Spleen (tissue), 11 donors: ENCODE measurements around the gene STK36. TPM values are rescaled to one million over a fixed set of nuclear protein-coding genes. Genes with fewer than 3 reads are reported as not detected.

Experiments used
- DNase-seq: peaks from one replicate; pipeline ENCODE4 v3.0.0-alpha.2; 2020
- H3K27ac ChIP-seq, 8 donors: fragments of 200-600 bp; sonication (generic) in 7 of 8; 1 replicate in 4 of 8; 2 replicates in 4 of 8; pipeline versions ENCODE4 v1.5.0 to v1.8.0; 2016 to 2021; ENCODE audit warnings: inconsistent platforms in 4 of 8, mild to moderate bottlenecking in 4 of 8, moderate library complexity in 1 of 8
- H3K27me3 ChIP-seq, 7 donors: fragments of 200-600 bp; sonication (generic) in 6 of 7; replicated peaks in 1 of 7; 1 replicate in 4 of 7; 2 replicates in 3 of 7; pipeline versions ENCODE4 v1.5.0 to v1.8.0; 2016 to 2021; ENCODE audit warnings: inconsistent platforms in 3 of 7, mild to moderate bottlenecking in 1 of 7
- H3K36me3 ChIP-seq, 6 donors: fragments of 200-600 bp; sonication (generic) in 5 of 6; 1 replicate in 4 of 6; 2 replicates in 2 of 6; pipeline versions ENCODE4 v1.5.0 to v1.8.0; 2016 to 2021; ENCODE audit warnings: inconsistent platforms in 2 of 6
- H3K4me1 ChIP-seq, 6 donors: fragments of 200-600 bp; sonication (generic) in 5 of 6; 1 replicate in 3 of 6; 2 replicates in 3 of 6; pipeline versions ENCODE4 v1.5.0 to v1.8.0; 2016 to 2021; ENCODE audit warnings: inconsistent platforms in 3 of 6
- H3K4me3 ChIP-seq, 8 donors: fragments of 200-600 bp; sonication (generic) in 7 of 8; 1 replicate in 4 of 8; 2 replicates in 4 of 8; pipeline versions ENCODE4 v1.5.0 to v1.8.0; 2016 to 2021; ENCODE audit warnings: inconsistent platforms in 4 of 8, mild to moderate bottlenecking in 4 of 8, moderate library complexity in 2 of 8
- H3K9me3 ChIP-seq, 8 donors: fragments of 200-600 bp; sonication (generic) in 7 of 8; 1 replicate in 4 of 8; 2 replicates in 4 of 8; pipeline versions ENCODE4 v1.5.0 to v1.8.0; 2016 to 2021; ENCODE audit warnings: inconsistent platforms in 4 of 8
- CTCF ChIP-seq, 11 experiments: fragments of 200-600 bp in 7 of 11; fragments of 450-650 bp in 4 of 11; sonication (generic) in 4 of 11; IDR thresholded peaks in 8 of 11; conservative IDR thresholded peaks in 3 of 11; 1 replicate in 7 of 11; 2 replicates in 4 of 11; pipeline versions ENCODE4 v1.4.0 to v1.8.0; 2016 to 2021; ENCODE audit warnings: antibody characterized with exemption in 11 of 11, inconsistent platforms in 4 of 11, mild to moderate bottlenecking in 1 of 11
- POLR2A ChIP-seq, 3 donors: fragments of 450-650 bp; IDR thresholded peaks; one replicate each; pipeline ENCODE4 v1.5.1; 2017; ENCODE audit warnings: antibody characterized with exemption in 3 of 3, mild to moderate bottlenecking in 1 of 3
- POLR2AphosphoS5 ChIP-seq, 3 donors: sonication (generic); formaldehyde crosslinking; IDR thresholded peaks; one replicate each; pipeline ENCODE4 v1.5.1; 2017; ENCODE audit warnings: antibody characterized with exemption in 3 of 3
- WGBS, 5 donors: extraction: QIAGEN DNeasy Blood & Tissue Kit in 3 of 5; methylation state at CpG; one replicate each; pipeline versions ENCODE4 v1.1.5 to v1.1.7; 2013 to 2018; 5-methylcytosine and 5-hydroxymethylcytosine counted together
- intact Hi-C: fragments of 100-400 bp; cut with DNase I; formaldehyde crosslinking; loops from one replicate; pipeline ENCODE4 v1.15.0; 2023; ENCODE audit warnings: low total_unique reads
- polyA plus RNA-seq, 3 donors: library from polyadenylated mRNA; stranded (reverse); fragments of 200-250 nt; gene quantifications; one replicate each; pipeline ENCODE4 v1.2.1, GENCODE V29; 2013
- total RNA-seq, 7 donors: library from RNA; depleted of rRNA in 3 of 7; stranded (reverse); fragments of >200 nt in 3 of 7; fragmentation: NEBNext Ultra II Directional in 4 of 7; extraction: Animal tissue kit (Norgen Biotek cat#: 25700) in 4 of 7; gene quantifications; one replicate each; pipeline versions ENCODE4 v1.1.0 to v1.2.1, GENCODE V29; 2016 to 2021
- donor health status: healthy with polysubstance abuse.
- donor health status: DM: no; HTN: no; CAD: no; lungs with moderate emphysema.
- donor health status: DM: no; HTN: no; CAD: no.
- donor health status: Bipolar disorder and iron deficiency.
- donor health status: healthy.
- donor health status: DM: no; HTN: no; CAD: no.
- donor health status: DM: yes; HTN: yes; CAD: no.

STK36 gene
- total and polyA plus RNA-seq, 10 donors, result 10.7 to 46.8 (median 22.9) TPM

GRCh38 chr2:218719457-218719856, 47.6 kb downstream of the STK36 start:
- H3K4me1 ChIP-seq, result peaks cover 0 to 45% (median 11%) of the 10 kb centered on the region in 6 donors
- no peak overlapping the region for H3K4me3 ChIP-seq
- WGBS, 5 donors, result 71 to 85% (median 76%) methylated on average over 3 of the region's 3 CpGs

GRCh38 chr2:218720048-218721041, 48.5 kb downstream of the STK36 start:
- Histone ChIP-seq H3K27me3 (no peaks in the 10 kb centered on the region), H3K27ac (no peak overlapping the region), H3K9me3 (peaks cover 0 to 7% (median 6%) of the 10 kb centered on the region in 8 donors), H3K4me3 (no peak overlapping the region), H3K36me3 (peaks cover 0 to 47% (median 2%) of the 10 kb centered on the region in 6 donors), H3K4me1 (peaks cover 0 to 36% (median 7%) of the 10 kb centered on the region in 6 donors)
- no peak for DNase-seq
- 91 to 95% (median 93%) methylated on average over 19 of the region's 19 CpGs for WGBS, 5 donors
- intact Hi-C loops, result no loop called here
- TF ChIP-seq CTCF (IDR thresholded peaks at IDR 0.05 in 8 of 11, conservative IDR thresholded peaks at IDR 0.05 in 3 of 11) (no peak), POLR2A (IDR thresholded peaks at IDR 0.05) (no peak), POLR2AphosphoS5 (IDR thresholded peaks at IDR 0.05) (no peak)

More at GRCh38 chr2:218719457-218719856, 47.6 kb downstream of the STK36 start:
- TF ChIP-seq POLR2AphosphoS5 (IDR thresholded peaks at IDR 0.05) (no peak), CTCF (IDR thresholded peaks at IDR 0.05 in 8 of 11, conservative IDR thresholded peaks at IDR 0.05 in 3 of 11) (no peak), POLR2A (IDR thresholded peaks at IDR 0.05) (no peak)
- H3K36me3 ChIP-seq, result peaks cover 0 to 42% (median 2%) of the 10 kb centered on the region in 6 donors
- H3K9me3 ChIP-seq, result no peaks in the 10 kb centered on the region
- DNase-seq, result no peak
- no peaks in the 10 kb centered on the region for H3K27me3 ChIP-seq
- intact Hi-C loops, result no loop called here
- H3K27ac ChIP-seq, result no peak overlapping the region

DNA sequence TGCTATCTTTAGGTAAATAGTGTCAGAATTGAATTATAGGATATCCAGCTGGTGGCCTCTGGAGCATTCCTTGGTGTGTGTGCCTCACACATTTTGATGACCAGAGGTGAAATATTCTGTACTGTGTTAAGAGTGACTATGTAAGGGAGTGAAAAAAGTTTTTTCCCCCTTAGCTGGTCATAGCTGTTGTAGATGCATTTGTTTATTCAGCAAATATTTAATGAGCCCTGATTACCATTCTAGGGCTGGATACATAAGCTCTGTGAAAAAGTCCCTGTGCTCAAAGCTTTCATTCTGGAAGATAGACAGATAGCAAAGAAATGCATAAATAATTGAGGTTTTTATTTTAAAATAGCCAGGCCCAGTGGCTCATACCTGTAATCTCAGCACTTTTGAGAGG, 49.6 kb downstream of the STK36 start:
- Histone ChIP-seq H3K4me3 (no peak overlapping the region), H3K4me1 (peaks cover 0 to 28% (median 3%) of the 10 kb centered on the region in 6 donors), H3K9me3 (peaks cover 2 to 19% (median 18%) of the 10 kb centered on the region in 8 donors), H3K27me3 (no peaks in the 10 kb centered on the region), H3K36me3 (peaks cover 0 to 46% (median 2%) of the 10 kb centered on the region in 6 donors), H3K27ac (no peak overlapping the region)
- no peak for DNase-seq
- no peak for TF ChIP-seq POLR2AphosphoS5 (IDR thresholded peaks at IDR 0.05)
- no peak for TF ChIP-seq CTCF (IDR thresholded peaks at IDR 0.05 in 8 of 11, conservative IDR thresholded peaks at IDR 0.05 in 3 of 11)
- TF ChIP-seq POLR2A (IDR thresholded peaks at IDR 0.05), result no peak
- intact Hi-C loops, result no loop called here

DNA sequence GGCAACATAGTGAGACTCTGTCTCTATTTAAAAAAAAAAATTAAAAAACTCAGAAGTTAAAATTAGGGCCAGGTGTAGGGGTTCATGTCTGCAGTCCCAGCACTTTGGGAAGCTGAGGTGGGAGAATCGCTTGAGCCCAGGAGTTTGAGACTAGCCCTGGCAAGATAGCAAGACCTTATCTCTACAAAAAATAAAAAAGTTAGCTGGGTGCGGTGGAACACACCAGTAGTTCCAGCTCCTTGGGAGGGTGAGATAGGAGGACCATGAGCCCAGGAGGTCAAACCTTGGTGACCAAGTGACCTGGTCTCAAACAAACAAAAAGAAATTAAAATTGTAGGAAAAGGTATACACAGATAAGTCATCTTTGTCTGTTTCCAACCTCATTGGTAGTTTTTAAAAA, 50.0 kb downstream of the STK36 start:
- Histone ChIP-seq H3K27ac (no peak overlapping the region), H3K27me3 (no peaks in the 10 kb centered on the region), H3K9me3 (peaks cover 6 to 23% (median 22%) of the 10 kb centered on the region in 8 donors), H3K36me3 (peaks cover 0 to 44% (median 2%) of the 10 kb centered on the region in 6 donors), H3K4me1 (peaks cover 0 to 23% (median 3%) of the 10 kb centered on the region in 6 donors), H3K4me3 (no peak overlapping the region)
- WGBS, 5 donors, result 92 to 100% (median 93%) methylated on average over 2 of the region's 2 CpGs
- DNase-seq, result no peak
- TF ChIP-seq POLR2A (IDR thresholded peaks at IDR 0.05), result no peak
- intact Hi-C loops, result no loop called here
